Esophagus squamous epithelium (tissue), 4 donors: ENCODE results near the gene DHRSX.

Source experiments
- CTCF ChIP-seq, 6 experiments: fragments of 450-650 bp in 4 of 6; fragments of 200-600 bp in 2 of 6; sonication (generic) in 2 of 6; IDR thresholded peaks; one replicate each; pipeline ENCODE4 v1.5.1; 2016 to 2019; ENCODE audit warnings: antibody characterized with exemption in 6 of 6, mild to moderate bottlenecking in 4 of 6, moderate library complexity in 4 of 6
- POLR2A ChIP-seq, 4 donors: fragments of 450-650 bp; IDR thresholded peaks; one replicate each; pipeline ENCODE4 v1.6.1; 2017; ENCODE audit warnings: antibody characterized with exemption in 4 of 4, mild to moderate bottlenecking in 4 of 4, moderate library complexity in 3 of 4

GRCh38 chrX:2430265-2430825 lies 70.4 kb downstream of the DHRSX start:
- TF ChIP-seq CTCF (IDR thresholded peaks at IDR 0.05) = no peak
- no peak for TF ChIP-seq POLR2A (IDR thresholded peaks at IDR 0.05)
